Spleen (tissue), 11 donors: Measurements from ENCODE around the gene EXD3. TPM values are rescaled to one million over a fixed set of nuclear protein-coding genes. Genes with fewer than 3 reads are reported as not detected.
A peak's percentile ranks its signal among the peaks of the same experiment; 100 is the strongest.

Experiments used
- DNase-seq: peaks from one replicate; pipeline ENCODE4 v3.0.0-alpha.2; 2020
- H3K27ac ChIP-seq, 8 donors: fragments of 200-600 bp; sonication (generic) in 7 of 8; 1 replicate in 4 of 8; 2 replicates in 4 of 8; pipeline versions ENCODE4 v1.5.0 to v1.8.0; 2016 to 2021; ENCODE audit warnings: inconsistent platforms in 4 of 8, mild to moderate bottlenecking in 4 of 8, moderate library complexity in 1 of 8
- H3K27me3 ChIP-seq, 7 donors: fragments of 200-600 bp; sonication (generic) in 6 of 7; replicated peaks in 1 of 7; 1 replicate in 4 of 7; 2 replicates in 3 of 7; pipeline versions ENCODE4 v1.5.0 to v1.8.0; 2016 to 2021; ENCODE audit warnings: inconsistent platforms in 3 of 7, mild to moderate bottlenecking in 1 of 7
- H3K36me3 ChIP-seq, 6 donors: fragments of 200-600 bp; sonication (generic) in 5 of 6; 1 replicate in 4 of 6; 2 replicates in 2 of 6; pipeline versions ENCODE4 v1.5.0 to v1.8.0; 2016 to 2021; ENCODE audit warnings: inconsistent platforms in 2 of 6
- H3K4me1 ChIP-seq, 6 donors: fragments of 200-600 bp; sonication (generic) in 5 of 6; 1 replicate in 3 of 6; 2 replicates in 3 of 6; pipeline versions ENCODE4 v1.5.0 to v1.8.0; 2016 to 2021; ENCODE audit warnings: inconsistent platforms in 3 of 6
- H3K4me3 ChIP-seq, 8 donors: fragments of 200-600 bp; sonication (generic) in 7 of 8; 1 replicate in 4 of 8; 2 replicates in 4 of 8; pipeline versions ENCODE4 v1.5.0 to v1.8.0; 2016 to 2021; ENCODE audit warnings: inconsistent platforms in 4 of 8, mild to moderate bottlenecking in 4 of 8, moderate library complexity in 2 of 8
- H3K9me3 ChIP-seq, 8 donors: fragments of 200-600 bp; sonication (generic) in 7 of 8; 1 replicate in 4 of 8; 2 replicates in 4 of 8; pipeline versions ENCODE4 v1.5.0 to v1.8.0; 2016 to 2021; ENCODE audit warnings: inconsistent platforms in 4 of 8
- POLR2A ChIP-seq, 3 donors: fragments of 450-650 bp; IDR thresholded peaks; one replicate each; pipeline ENCODE4 v1.5.1; 2017; ENCODE audit warnings: antibody characterized with exemption in 3 of 3, mild to moderate bottlenecking in 1 of 3
- POLR2AphosphoS5 ChIP-seq, 3 donors: sonication (generic); formaldehyde crosslinking; IDR thresholded peaks; one replicate each; pipeline ENCODE4 v1.5.1; 2017; ENCODE audit warnings: antibody characterized with exemption in 3 of 3
- WGBS, 5 donors: extraction: QIAGEN DNeasy Blood & Tissue Kit in 3 of 5; methylation state at CpG; one replicate each; pipeline versions ENCODE4 v1.1.5 to v1.1.7; 2013 to 2018; 5-methylcytosine and 5-hydroxymethylcytosine counted together
- intact Hi-C: fragments of 100-400 bp; cut with DNase I; formaldehyde crosslinking; loops from one replicate; pipeline ENCODE4 v1.15.0; 2023; ENCODE audit warnings: low total_unique reads
- polyA plus RNA-seq, 3 donors: library from polyadenylated mRNA; stranded (reverse); fragments of 200-250 nt; gene quantifications; one replicate each; pipeline ENCODE4 v1.2.1, GENCODE V29; 2013
- total RNA-seq, 7 donors: library from RNA; depleted of rRNA in 3 of 7; stranded (reverse); fragments of >200 nt in 3 of 7; fragmentation: NEBNext Ultra II Directional in 4 of 7; extraction: Animal tissue kit (Norgen Biotek cat#: 25700) in 4 of 7; gene quantifications; one replicate each; pipeline versions ENCODE4 v1.1.0 to v1.2.1, GENCODE V29; 2016 to 2021
- TF ChIP-seq, protein P1 (sequence below), 11 experiments: fragments of 200-600 bp in 7 of 11; fragments of 450-650 bp in 4 of 11; sonication (generic) in 4 of 11; IDR thresholded peaks in 8 of 11; conservative IDR thresholded peaks in 3 of 11; 1 replicate in 7 of 11; 2 replicates in 4 of 11; pipeline versions ENCODE4 v1.4.0 to v1.8.0; 2016 to 2021; ENCODE audit warnings: antibody characterized with exemption in 11 of 11, inconsistent platforms in 4 of 11, mild to moderate bottlenecking in 1 of 11
- donor health status: healthy with polysubstance abuse.
- donor health status: DM: no; HTN: no; CAD: no; lungs with moderate emphysema.
- donor health status: DM: no; HTN: no; CAD: no.
- donor health status: Bipolar disorder and iron deficiency.
- donor health status: healthy.
- donor health status: DM: no; HTN: no; CAD: no.
- donor health status: DM: yes; HTN: yes; CAD: no.

Gene EXD3
- total and polyA plus RNA-seq, 10 donors, result 14.5 to 62.3 (median 36.3) TPM

GRCh38 chr9:137376386-137376785 is 46.6 kb downstream of the EXD3 start:
- Histone ChIP-seq H3K27ac (no peak overlapping the region), H3K4me1 (no peaks in the 10 kb centered on the region), H3K4me3 (no peak overlapping the region), H3K27me3 (no peaks in the 10 kb centered on the region), H3K9me3 (peaks cover 0 to 8% (median 0%) of the 10 kb centered on the region in 8 donors), H3K36me3 (peaks cover 0 to 32% (median 4%) of the 10 kb centered on the region in 6 donors)
- DNase-seq, result peak; percentile 32
- TF ChIP-seq, protein P1, sequence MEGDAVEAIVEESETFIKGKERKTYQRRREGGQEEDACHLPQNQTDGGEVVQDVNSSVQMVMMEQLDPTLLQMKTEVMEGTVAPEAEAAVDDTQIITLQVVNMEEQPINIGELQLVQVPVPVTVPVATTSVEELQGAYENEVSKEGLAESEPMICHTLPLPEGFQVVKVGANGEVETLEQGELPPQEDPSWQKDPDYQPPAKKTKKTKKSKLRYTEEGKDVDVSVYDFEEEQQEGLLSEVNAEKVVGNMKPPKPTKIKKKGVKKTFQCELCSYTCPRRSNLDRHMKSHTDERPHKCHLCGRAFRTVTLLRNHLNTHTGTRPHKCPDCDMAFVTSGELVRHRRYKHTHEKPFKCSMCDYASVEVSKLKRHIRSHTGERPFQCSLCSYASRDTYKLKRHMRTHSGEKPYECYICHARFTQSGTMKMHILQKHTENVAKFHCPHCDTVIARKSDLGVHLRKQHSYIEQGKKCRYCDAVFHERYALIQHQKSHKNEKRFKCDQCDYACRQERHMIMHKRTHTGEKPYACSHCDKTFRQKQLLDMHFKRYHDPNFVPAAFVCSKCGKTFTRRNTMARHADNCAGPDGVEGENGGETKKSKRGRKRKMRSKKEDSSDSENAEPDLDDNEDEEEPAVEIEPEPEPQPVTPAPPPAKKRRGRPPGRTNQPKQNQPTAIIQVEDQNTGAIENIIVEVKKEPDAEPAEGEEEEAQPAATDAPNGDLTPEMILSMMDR (IDR thresholded peaks at IDR 0.05 in 8 of 11, conservative IDR thresholded peaks at IDR 0.05 in 3 of 11), result no peak
- TF ChIP-seq POLR2A (IDR thresholded peaks at IDR 0.05) (no peak), POLR2AphosphoS5 (IDR thresholded peaks at IDR 0.05) (no peak)
- 91 to 97% (median 95%) methylated on average over 12 of the region's 12 CpGs for WGBS, 5 donors
- intact Hi-C loops, result no loop called here

GRCh38 chr9:137375321-137376058 is 47.5 kb downstream of the EXD3 start:
- H3K27ac ChIP-seq, result no peak overlapping the region
- no peaks in the 10 kb centered on the region for H3K4me1 ChIP-seq
- WGBS, 5 donors, result 93 to 97% (median 95%) methylated on average over 11 of the region's 11 CpGs
- H3K36me3 ChIP-seq, result peaks cover 0 to 39% (median 4%) of the 10 kb centered on the region in 6 donors
- no peaks in the 10 kb centered on the region for H3K27me3 ChIP-seq
- TF ChIP-seq POLR2AphosphoS5 (IDR thresholded peaks at IDR 0.05), result no peak
- TF ChIP-seq, protein P1 (IDR thresholded peaks at IDR 0.05 in 8 of 11, conservative IDR thresholded peaks at IDR 0.05 in 3 of 11), result no peak
- TF ChIP-seq POLR2A (IDR thresholded peaks at IDR 0.05), result no peak
- intact Hi-C loops, result no loop called here
- peaks cover 0 to 8% (median 0%) of the 10 kb centered on the region in 8 donors for H3K9me3 ChIP-seq
- no peak overlapping the region for H3K4me3 ChIP-seq
- DNase-seq, result no peak

GRCh38 chr9:137374131-137374845 is 48.7 kb downstream of the EXD3 start:
- peak; percentile 70 for DNase-seq

More at GRCh38 chr9:137374131-137374845, 48.7 kb downstream of the EXD3 start:
- Histone ChIP-seq H3K27ac (no peak overlapping the region), H3K9me3 (peaks cover 0 to 8% (median 0%) of the 10 kb centered on the region in 8 donors), H3K27me3 (no peaks in the 10 kb centered on the region), H3K36me3 (peaks cover 0 to 39% (median 4%) of the 10 kb centered on the region in 6 donors), H3K4me3 (no peak overlapping the region), H3K4me1 (no peaks in the 10 kb centered on the region)
- intact Hi-C loops, result no loop called here
- WGBS, 5 donors, result 92 to 97% (median 96%) methylated on average over 25 to 37 of the region's 37 CpGs
- TF ChIP-seq POLR2AphosphoS5 (IDR thresholded peaks at IDR 0.05), result no peak
- TF ChIP-seq, protein P1 (IDR thresholded peaks at IDR 0.05 in 8 of 11, conservative IDR thresholded peaks at IDR 0.05 in 3 of 11), result no peak
- TF ChIP-seq POLR2A (IDR thresholded peaks at IDR 0.05), result no peak
